ENCODE results near the gene MTG2. TPM values are rescaled to one million over a fixed set of nuclear protein-coding genes. Genes with fewer than 3 reads are reported as not detected.

The MTG2 gene
- total and polyA plus RNA-seq, 2 of the 13 experiments (the other 11 are each of a cell fraction or from before 2014, with no cell fraction given), result 20.4 to 37.8 TPM

GRCh38 chr20:62233684-62234083, 50.9 kb downstream of the MTG2 start:
- in situ Hi-C loops (cut with HindIII; ENCODE audit: extremely low pct_ligation_motif_present, low pct_unique_long_range_greater_than_20kb), result no loop called here

GRCh38 chr20:62234339-62234738, 51.5 kb downstream of the MTG2 start:
- peaks cover 20% of the 10 kb centered on the region for H3K4me1 ChIP-seq (ENCODE audit: insufficient read depth, low read length)
- H3K27ac ChIP-seq (ENCODE audit: extremely low read length, insufficient read depth, low read length), result no peak overlapping the region
- in situ Hi-C loops (cut with HindIII; ENCODE audit: extremely low pct_ligation_motif_present, low pct_unique_long_range_greater_than_20kb), result no loop called here
- no peaks in the 10 kb centered on the region for H3K36me3 ChIP-seq (replicated peaks in 1 of 2; ENCODE audit: control insufficient read depth in 1 of 2, insufficient read depth in 2 of 2, low read length in 2 of 2)
- peaks cover 4% of the 10 kb centered on the region; the same call in 1 of the 2 replicates for H4K20me1 ChIP-seq (ENCODE audit: insufficient read depth, low read length)
- no peak for DNase-seq (ENCODE audit: low spot score)
- no peak overlapping the region for H3K9ac ChIP-seq (ENCODE audit: insufficient read depth, low read depth, low read length)
- no peak for FAIRE-seq
- intact Hi-C loops (cut with micrococcal nuclease; ENCODE audit: unreplicated experiment), result no loop called here
- 10% methylated on average over 5 of the region's 5 CpGs for WGBS (ENCODE audit: low lambda C conversion rate)
- POLR2A ChIA-PET, result no interaction called here
- H3K9me3 ChIP-seq (ENCODE audit: low read length), result no peaks in the 10 kb centered on the region
- no peak overlapping the region for H2AFZ ChIP-seq (ENCODE audit: low read length)
- no TSS peak for BruUV-seq (replicated peaks)
- ATAC-seq, result no peak
- peaks cover 5 to 25% of the 10 kb centered on the region in 2 experiments; a peak in 3 of 5 replicates for H3K27me3 ChIP-seq (ENCODE audit: control insufficient read depth in 1 of 2, insufficient read depth in 2 of 2, low read length in 2 of 2)
- H3K4me3 ChIP-seq (replicated peaks in 1 of 3; ENCODE audit: insufficient read depth in 1 of 3, low read depth in 2 of 3, low read length in 3 of 3), result no peak overlapping the region
- CTCF ChIA-PET (ENCODE audit: low intra/inter-chr PET ratio, low total read pairs), result no interaction called here
- no peak overlapping the region for H3K4me2 ChIP-seq (ENCODE audit: low read depth, low read length)
- peaks cover 5% of the 10 kb centered on the region for H3K79me2 ChIP-seq (ENCODE audit: insufficient read depth, low read length)
- TF ChIP-seq SATB2 (CRISPR knock-in tag; IDR thresholded peaks at IDR 0.05) (no peak), ZNF619 (CRISPR knock-in tag; IDR thresholded peaks at IDR 0.05) (no peak), CENPT (CRISPR knock-in tag; IDR thresholded peaks at IDR 0.05; ENCODE audit: low read depth) (no peak), ZNF687 (CRISPR knock-in tag; IDR thresholded peaks at IDR 0.05) (peak; percentile 11; the same call in 1 of the 2 replicates)
- TF ChIP-seq, protein P1, sequence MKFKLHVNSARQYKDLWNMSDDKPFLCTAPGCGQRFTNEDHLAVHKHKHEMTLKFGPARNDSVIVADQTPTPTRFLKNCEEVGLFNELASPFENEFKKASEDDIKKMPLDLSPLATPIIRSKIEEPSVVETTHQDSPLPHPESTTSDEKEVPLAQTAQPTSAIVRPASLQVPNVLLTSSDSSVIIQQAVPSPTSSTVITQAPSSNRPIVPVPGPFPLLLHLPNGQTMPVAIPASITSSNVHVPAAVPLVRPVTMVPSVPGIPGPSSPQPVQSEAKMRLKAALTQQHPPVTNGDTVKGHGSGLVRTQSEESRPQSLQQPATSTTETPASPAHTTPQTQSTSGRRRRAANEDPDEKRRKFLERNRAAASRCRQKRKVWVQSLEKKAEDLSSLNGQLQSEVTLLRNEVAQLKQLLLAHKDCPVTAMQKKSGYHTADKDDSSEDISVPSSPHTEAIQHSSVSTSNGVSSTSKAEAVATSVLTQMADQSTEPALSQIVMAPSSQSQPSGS (CRISPR knock-in tag; IDR thresholded peaks at IDR 0.05), result no peak

More at GRCh38 chr20:62233684-62234083, 50.9 kb downstream of the MTG2 start:
- Histone ChIP-seq H2AFZ (ENCODE audit: low read length) (no peak overlapping the region), H3K27me3 (ENCODE audit: control insufficient read depth in 1 of 2, insufficient read depth in 2 of 2, low read length in 2 of 2) (peaks cover 8 to 30% of the 10 kb centered on the region in 2 experiments; a peak in 4 of 5 replicates), H3K4me2 (ENCODE audit: low read depth, low read length) (no peak overlapping the region), H3K9ac (ENCODE audit: insufficient read depth, low read depth, low read length) (no peak overlapping the region), H3K79me2 (ENCODE audit: insufficient read depth, low read length) (no peaks in the 10 kb centered on the region), H3K4me3 (replicated peaks in 1 of 3; ENCODE audit: insufficient read depth in 1 of 3, low read depth in 2 of 3, low read length in 3 of 3) (no peak overlapping the region), H3K27ac (ENCODE audit: extremely low read length, insufficient read depth, low read length) (no peak overlapping the region), H4K20me1 (ENCODE audit: insufficient read depth, low read length) (no peaks in the 10 kb centered on the region), H3K36me3 (replicated peaks in 1 of 2; ENCODE audit: control insufficient read depth in 1 of 2, insufficient read depth in 2 of 2, low read length in 2 of 2) (no peaks in the 10 kb centered on the region), H3K4me1 (ENCODE audit: insufficient read depth, low read length) (peaks cover 23% of the 10 kb centered on the region), H3K9me3 (ENCODE audit: low read length) (no peaks in the 10 kb centered on the region)
- ChIA-PET POLR2A (no interaction called here), CTCF (ENCODE audit: low intra/inter-chr PET ratio, low total read pairs) (no interaction called here)
- intact Hi-C loops (cut with micrococcal nuclease; ENCODE audit: unreplicated experiment), result no loop called here
- WGBS (ENCODE audit: low lambda C conversion rate), result 49% methylated on average over 4 of the region's 4 CpGs
- no peak for ATAC-seq
- BruUV-seq (replicated peaks), result no TSS peak
- no peak for FAIRE-seq
- no peak for DNase-seq (ENCODE audit: low spot score)
- TF ChIP-seq XRCC5 (optimal IDR thresholded peaks at IDR 0.05; ENCODE audit: low read length) (peak; percentile 14), MEF2D (CRISPR knock-in tag; IDR thresholded peaks at IDR 0.05) (0 out of 2 replicates have a peak, but pooled peaks have one; percentile 9), GTF2F1 (IDR thresholded peaks at IDR 0.05; ENCODE audit: low read length) (no peak), ZMYM3 (CRISPR knock-in tag; IDR thresholded peaks at IDR 0.05) (peak; percentile 89), ARNTL (CRISPR knock-in tag; IDR thresholded peaks at IDR 0.05) (0 out of 2 replicates have a peak, but pooled peaks have one; percentile 9), AGO1 (IDR thresholded peaks at IDR 0.05; ENCODE audit: low read depth, low read length, poor library complexity, severe bottlenecking) (no peak), HCFC1 (IDR thresholded peaks at IDR 0.05; ENCODE audit: low read depth, low read length) (0 out of 2 replicates have a peak, but pooled peaks have one; percentile 12)

All from HepG2 (cell line).